SHP77 treated with DMSO at 0.1 percent for 48 hours (cell line): ENCODE data around the gene HDAC3.
A peak's percentile ranks its signal among the peaks of the same experiment; 100 is the strongest.
"Not testable (repeated sequence)": the region's sequence is repeated elsewhere in the genome, so short reads cannot be mapped to it uniquely, and the experiment has no call there.

Source experiments
- DNase-seq: peaks from one replicate; lab custom pipeline; 2025; lab: John Stamatoyannopoulos, UW

The HDAC3 gene

GRCh38 chr5:141634720-141635119 lies 1.9 kb downstream of the HDAC3 start:
- no peak for DNase-seq

DNA sequence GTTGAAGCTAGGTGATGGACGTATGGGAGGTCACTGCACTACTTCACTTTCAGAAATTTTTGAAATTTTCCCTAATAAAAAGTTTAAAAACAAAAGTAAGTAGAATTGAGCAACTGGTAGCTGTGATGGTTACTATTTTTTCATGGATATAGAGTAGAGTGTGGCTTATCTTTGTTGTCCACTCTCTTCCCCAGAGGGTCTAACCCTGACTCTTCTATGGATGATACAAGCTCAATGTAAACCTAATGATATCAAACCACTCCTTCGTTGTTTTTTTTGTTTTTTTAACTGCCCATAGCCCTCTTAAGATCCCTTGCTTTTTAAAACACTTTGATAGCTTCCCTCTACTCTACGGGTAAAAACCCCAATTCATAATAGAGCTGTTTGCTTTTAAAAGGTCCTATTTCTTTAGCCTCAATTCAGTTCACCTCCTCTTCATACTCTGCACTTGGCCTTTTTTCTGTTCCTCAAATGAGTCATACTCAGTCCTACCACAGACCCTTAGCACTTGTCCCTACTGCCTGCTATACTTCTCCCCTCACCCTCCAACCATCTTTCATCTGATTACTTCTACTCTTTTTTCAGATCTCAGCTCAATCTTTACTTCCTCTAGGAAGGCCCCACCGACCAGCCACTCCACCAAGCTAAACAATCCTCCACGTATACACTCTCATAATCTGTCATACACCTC lies 2.6 kb downstream of the HDAC3 start:
- no peak for DNase-seq

DNA sequence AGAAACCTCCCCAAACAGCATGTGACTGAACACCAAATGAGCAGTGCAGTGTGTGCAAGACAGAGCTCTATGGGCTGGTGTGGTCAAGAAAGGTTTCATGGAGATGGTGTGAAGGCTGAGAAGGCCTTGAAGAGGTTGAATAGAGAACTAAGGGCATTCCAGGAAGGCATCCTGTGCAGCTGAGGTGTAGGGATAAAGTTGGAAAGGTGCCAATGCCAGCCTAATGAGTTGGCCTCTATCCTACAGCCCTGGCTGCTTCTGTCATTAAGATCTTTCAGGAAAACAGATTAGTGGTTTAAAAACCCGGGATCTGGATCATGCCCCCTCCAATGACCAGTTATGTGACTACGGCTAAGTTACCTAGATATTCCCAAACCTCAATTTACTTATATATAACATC lies 4.0 kb downstream of the HDAC3 start:
- DNase-seq: no peak

GRCh38 chr5:141630570-141631140 lies 6.0 kb downstream of the HDAC3 start:
- DNase-seq: no peak

DNA sequence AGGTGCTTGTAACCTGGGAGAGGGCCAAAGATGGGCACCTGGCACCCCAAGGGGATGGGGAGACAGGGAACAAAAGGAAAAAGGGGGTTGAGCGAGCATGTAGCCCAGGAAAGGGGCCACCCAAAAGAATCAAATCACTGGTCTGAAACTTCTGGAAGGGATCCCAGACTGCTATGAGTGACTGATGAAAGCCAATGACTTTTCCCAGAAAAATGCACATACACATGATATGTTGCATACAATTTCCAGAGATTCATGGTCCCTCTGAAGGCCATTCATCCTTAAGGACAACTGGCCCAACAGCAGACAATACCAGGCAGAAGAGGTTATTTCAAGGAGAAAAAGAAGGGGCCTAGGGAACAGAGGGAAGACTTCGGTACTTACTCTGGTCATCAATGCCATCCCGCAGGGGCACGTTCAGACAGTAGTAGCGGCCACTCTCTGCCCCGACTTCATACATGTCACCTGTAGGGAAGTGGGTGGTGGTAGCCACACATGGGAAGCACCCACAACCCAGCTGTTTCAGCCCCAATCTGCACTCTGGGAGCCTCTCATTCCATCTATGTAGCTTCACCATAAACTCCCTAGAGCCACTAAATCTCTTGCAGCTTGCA lies 8.4 kb downstream of the HDAC3 start:
- DNase-seq: no peak

GRCh38 chr5:141623611-141624010 lies 13.0 kb downstream of the HDAC3 start:
- DNase-seq: no peak

GRCh38 chr5:141623186-141623585 lies 13.5 kb downstream of the HDAC3 start:
- DNase-seq: no peak

DNA sequence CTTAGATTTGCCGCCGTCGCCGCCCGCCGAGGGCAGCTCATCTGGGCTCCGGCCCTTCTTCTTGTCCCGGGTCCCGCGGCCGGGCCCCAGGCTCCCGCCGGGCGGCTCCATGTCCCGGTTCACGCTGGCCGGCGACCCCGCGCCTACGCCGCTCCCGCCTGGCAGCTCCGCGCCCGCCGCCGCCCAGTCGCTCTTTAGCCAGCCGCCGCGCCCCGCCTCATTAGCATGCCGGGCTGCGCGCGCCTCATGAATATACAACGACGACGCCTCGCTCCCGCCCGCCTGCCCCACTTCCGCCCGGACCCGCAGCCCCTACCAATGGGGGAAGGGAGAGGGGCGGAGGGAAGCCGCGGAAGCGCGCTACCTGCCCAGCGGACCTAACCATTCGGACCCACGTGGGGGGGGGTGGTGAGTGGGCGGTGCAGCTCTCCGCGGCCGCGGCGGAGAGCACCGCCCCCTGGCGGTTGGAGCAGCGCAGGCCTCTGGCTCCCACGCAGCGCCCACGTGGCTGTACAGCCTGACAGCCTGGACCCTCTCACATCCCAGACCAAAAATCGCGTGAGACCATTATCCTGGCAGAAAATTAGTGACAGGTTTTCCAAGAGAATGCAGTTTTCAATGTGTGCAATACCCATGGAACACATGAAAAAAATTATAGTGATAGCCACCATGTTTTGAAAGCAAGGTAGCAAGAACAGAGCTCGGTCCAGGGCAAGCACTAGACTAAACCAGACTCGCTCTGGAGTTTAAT lies 17.7 kb downstream of the HDAC3 start, which contains the start of gene DIAPH1:
DIAPH1 (minus strand) TSS at position 197 of the 751 bp plus-strand sequence; CDS start at position 111, 86 bp downstream.
- peak; percentile 86 for DNase-seq

- peak; percentile 57 for DNase-seq
Observed at GRCh38 chr5:141618030-141618803, 18.4 kb downstream of the HDAC3 start.

DNA sequence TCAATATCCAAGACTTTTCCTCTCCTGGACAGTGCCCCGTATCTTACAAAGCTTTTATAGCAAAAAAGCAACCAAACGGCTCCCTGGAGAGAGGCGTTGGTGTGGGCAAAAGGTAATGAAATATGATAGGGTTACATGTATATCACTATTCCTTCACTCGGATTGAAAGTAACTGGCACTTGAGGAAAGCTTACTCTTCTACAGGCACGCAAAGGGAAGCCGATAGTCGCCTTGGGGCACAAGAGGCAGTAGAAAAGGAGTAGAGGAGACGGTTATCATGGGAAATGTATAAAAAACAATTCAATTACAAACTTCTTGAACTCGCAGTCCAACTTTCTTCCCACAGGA lies 19.0 kb downstream of the HDAC3 start:
- no peak for DNase-seq

- DNase-seq: no peak
Observed at GRCh38 chr5:141617128-141617527, 19.5 kb downstream of the HDAC3 start.

GRCh38 chr5:141615991-141616720 lies 20.5 kb downstream of the HDAC3 start:
- no peak for DNase-seq

- DNase-seq: no peak
Observed at GRCh38 chr5:141613344-141613743, 23.3 kb downstream of the HDAC3 start.

- no peak for DNase-seq
Observed at GRCh38 chr5:141611289-141611688, 25.4 kb downstream of the HDAC3 start.

DNA sequence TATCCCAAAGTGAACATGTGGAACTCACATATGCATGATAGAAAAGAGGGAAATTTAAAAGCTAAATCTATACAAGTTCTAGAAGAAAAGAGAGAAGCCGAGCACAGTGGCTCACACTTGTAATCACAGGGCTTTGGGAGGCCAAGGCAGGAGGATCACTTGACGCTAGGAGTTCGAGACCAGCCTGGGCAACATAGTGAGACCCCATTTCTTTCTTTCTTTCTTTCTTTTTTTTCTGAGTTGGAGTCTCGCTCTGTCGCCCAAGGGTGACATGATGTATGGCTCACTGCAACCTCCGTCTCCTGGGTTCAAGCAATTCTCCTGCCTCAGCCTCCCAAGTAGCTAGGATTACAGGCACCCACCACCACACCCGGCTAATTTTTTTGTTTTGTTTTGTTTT lies 26.7 kb downstream of the HDAC3 start:
- not testable (repeated sequence) for DNase-seq

- DNase-seq: no peak
Observed at GRCh38 chr5:141609044-141609443, 27.6 kb downstream of the HDAC3 start.

- DNase-seq: no peak
Observed at GRCh38 chr5:141608557-141608956, 28.1 kb downstream of the HDAC3 start.

GRCh38 chr5:141608046-141608445 lies 28.6 kb downstream of the HDAC3 start:
- DNase-seq: no peak

GRCh38 chr5:141605523-141606277 lies 30.9 kb downstream of the HDAC3 start:
- no peak for DNase-seq

DNA sequence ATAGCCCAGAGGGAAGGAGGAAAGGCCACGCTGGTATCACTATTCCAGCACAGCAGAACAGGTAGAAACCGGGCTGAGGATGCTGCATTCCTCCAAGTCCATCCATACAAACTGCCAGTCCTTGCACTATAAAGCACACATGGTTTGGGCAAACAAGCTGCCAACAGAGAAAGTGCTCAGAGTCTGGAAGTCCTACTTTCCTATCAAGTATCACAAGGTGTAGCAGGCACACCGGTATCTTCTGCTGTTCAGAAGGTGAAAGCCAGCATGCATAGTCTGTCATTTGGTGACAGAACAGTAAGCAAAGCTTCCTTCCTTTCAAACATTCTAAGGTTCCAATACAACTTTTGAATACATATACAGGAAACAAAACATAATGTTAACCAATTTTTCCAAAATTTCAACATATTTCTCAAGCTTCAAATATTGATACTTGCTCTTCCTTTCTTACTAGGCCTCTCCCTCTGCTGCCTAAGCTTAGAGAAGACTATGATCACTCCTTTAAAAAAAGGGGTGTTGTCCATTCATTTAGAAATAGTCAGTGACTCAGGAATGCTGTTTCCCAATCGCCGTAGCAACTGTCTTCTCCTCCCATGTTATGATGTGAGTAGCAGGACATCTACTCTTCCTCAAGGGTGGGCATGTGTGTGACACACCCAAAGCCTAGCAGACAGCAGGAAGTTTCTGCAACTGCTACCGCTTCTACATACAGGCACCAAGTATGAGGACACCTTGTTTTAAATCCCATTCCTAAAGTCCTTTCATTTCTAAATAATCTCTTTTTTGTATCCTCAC lies 32.5 kb downstream of the HDAC3 start:
- DNase-seq: no peak
